HepG2 (cell line): ENCODE data around the gene AP2B1. TPM values are rescaled to one million over a fixed set of nuclear protein-coding genes. Genes with fewer than 3 reads are reported as not detected.

Experiments
- EHMT2 ChIP-seq: fragments of 200-600 bp; sonication (generic); IDR thresholded peaks from 2 replicates; pipeline ENCODE4 v1.7.0; 2017; ENCODE audit warnings: antibody characterized with exemption, low read depth, low read length, borderline replicate concordance
- ELF1 ChIP-seq: sonication (generic); formaldehyde crosslinking; IDR thresholded peaks from 2 replicates; pipeline ENCODE4 v1.4.0; 2020; ENCODE audit warnings: missing genetic modification reagents
- MLLT10 ChIP-seq: sonication (generic); formaldehyde crosslinking; IDR thresholded peaks from 2 replicates; pipeline ENCODE4 v1.4.0; 2020; ENCODE audit warnings: missing genetic modification reagents
- NAIF1 ChIP-seq: sonication (generic); formaldehyde crosslinking; IDR thresholded peaks from 2 replicates; pipeline ENCODE4 v1.5.0; 2020; ENCODE audit warnings: mild to moderate bottlenecking, missing genetic modification reagents, borderline replicate concordance
- NONO ChIP-seq, 2 experiments: fragments of 450-650 bp in 1 of 2; sonication (generic) in 1 of 2; formaldehyde crosslinking in 1 of 2; IDR thresholded peaks in 1 of 2; conservative IDR thresholded peaks in 1 of 2; 2 replicates each; pipeline versions ENCODE4 v1.6.1 to v1.8.0; 2017 to 2022; ENCODE audit warnings: mild to moderate bottlenecking in 1 of 2, missing genetic modification reagents in 1 of 2, moderate library complexity in 1 of 2
- SOX13 ChIP-seq, 3 experiments: fragments of 450-650 bp in 1 of 3; sonication (generic) in 1 of 3; formaldehyde crosslinking in 1 of 3; IDR thresholded peaks in 2 of 3; conservative IDR thresholded peaks in 1 of 3; 2 replicates each; pipeline versions ENCODE4 v1.5.0 to v1.6.1; 2016 to 2020; ENCODE audit warnings: antibody characterized with exemption in 1 of 3, mild to moderate bottlenecking in 1 of 3, missing compliant biosample characterization in 1 of 3, missing genetic modification reagents in 1 of 3, moderate library complexity in 1 of 3
- ZC3H13 ChIP-seq: sonication (generic); formaldehyde crosslinking; IDR thresholded peaks from 2 replicates; pipeline ENCODE4 v1.8.1; 2023; ENCODE audit warnings: mild to moderate bottlenecking, missing genetic modification reagents, moderate library complexity
- ZNF350 ChIP-seq: sonication (generic); formaldehyde crosslinking; IDR thresholded peaks from 2 replicates; pipeline ENCODE4 v1.4.0; 2020; ENCODE audit warnings: mild to moderate bottlenecking, low read depth, missing genetic modification reagents, borderline replicate concordance
- ZNF546 ChIP-seq: sonication (generic); formaldehyde crosslinking; conservative IDR thresholded peaks from 2 replicates; pipeline ENCODE4 v1.8.1; 2023; ENCODE audit warnings: mild to moderate bottlenecking, missing genetic modification reagents
- ZNF713 ChIP-seq: sonication (generic); formaldehyde crosslinking; IDR thresholded peaks from 2 replicates; pipeline ENCODE4 v1.4.0; 2020; ENCODE audit warnings: mild to moderate bottlenecking, missing genetic modification reagents
- polyA plus RNA-seq, 8 experiments: library from polyadenylated mRNA; depleted of rRNA in 3 of 8; stranded (reverse) in 7 of 8; unstranded in 1 of 8; fragments of >200 nt; fragmentation: Illumina TruSeq in 4 of 8; extraction: Trizol in 4 of 8; gene quantifications; 2 replicates each; pipeline versions ENCODE4 v1.2.1 to v1.2.3, GENCODE V29; 2011 to 2016; ENCODE audit warnings: low read depth in 4 of 8, missing spikeins in 1 of 8, mixed read lengths in 1 of 8; ENCODE audit not compliant: insufficient read depth in 1 of 8
- total RNA-seq, 5 experiments: library from RNA; depleted of rRNA; stranded (reverse); fragments of >200 nt; fragmentation: Illumina TruSeq; extraction: Trizol; gene quantifications; 2 replicates each; pipeline ENCODE4 v1.2.3, GENCODE V29; 2016; ENCODE audit warnings: low read depth in 1 of 5
- TF ChIP-seq, protein P1 (sequence below): sonication (generic); formaldehyde crosslinking; IDR thresholded peaks from 2 replicates; pipeline ENCODE4 v1.8.0; 2022; ENCODE audit warnings: missing genetic modification reagents, mild to moderate bottlenecking, inconsistent platforms, borderline replicate concordance
- TF ChIP-seq, protein P2 (sequence below): sonication (generic); formaldehyde crosslinking; conservative IDR thresholded peaks from 2 replicates; pipeline ENCODE4 v1.4.0; 2020; ENCODE audit warnings: mild to moderate bottlenecking, missing genetic modification reagents, moderate library complexity
- TF ChIP-seq, protein P3 (sequence below): fragments of 450-650 bp; IDR thresholded peaks from 2 replicates; pipeline ENCODE4 v1.6.1; 2016
- TF ChIP-seq, protein P4 (sequence below): IDR thresholded peaks from 2 replicates; pipeline ENCODE4 v1.6.1; 2016; ENCODE audit warnings: missing compliant biosample characterization, missing genetic modification reagents, borderline replicate concordance
- TF ChIP-seq, protein P5 (sequence below): IDR thresholded peaks from 2 replicates; pipeline ENCODE4 v1.6.1; 2016; ENCODE audit warnings: low read depth, borderline replicate concordance
- TF ChIP-seq, protein P6 (sequence below): sonication (generic); formaldehyde crosslinking; IDR thresholded peaks from 2 replicates; pipeline ENCODE4 v1.4.0; 2020; ENCODE audit warnings: missing genetic modification reagents, low read depth, mild to moderate bottlenecking, borderline replicate concordance
- TF ChIP-seq, protein P7 (sequence below): sonication (generic); formaldehyde crosslinking; IDR thresholded peaks from 2 replicates; pipeline ENCODE4 v1.5.0; 2020; ENCODE audit warnings: mild to moderate bottlenecking, missing genetic modification reagents, borderline replicate concordance

Gene AP2B1
- total and polyA plus RNA-seq, 2 of the 13 experiments (the other 11 are each of a cell fraction or from before 2014, with no cell fraction given): 23.8 to 71.3 TPM

DNA sequence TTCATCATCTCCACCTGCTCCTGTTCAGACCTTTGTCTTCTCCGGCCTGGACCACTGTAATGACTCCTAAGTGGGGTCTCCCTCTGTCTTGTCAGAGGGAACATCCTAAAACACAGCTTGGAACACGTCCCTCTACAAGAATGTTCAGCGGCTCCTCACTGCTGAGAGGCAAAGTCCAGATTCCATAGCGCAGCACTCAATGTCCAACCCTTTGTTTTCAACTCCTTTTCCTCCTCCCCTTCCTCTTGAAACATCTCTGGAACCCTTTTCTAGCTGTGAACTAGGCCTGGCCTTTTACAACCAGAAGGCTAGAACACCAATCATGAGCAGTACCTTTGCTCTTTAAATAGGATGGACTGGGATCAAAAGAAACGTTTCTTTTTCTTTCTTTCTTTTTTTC, 174.5 kb downstream of the AP2B1 start (continued):
- TF ChIP-seq SOX13 (IDR thresholded peaks at IDR 0.05) (no peak), SOX13 (CRISPR knock-in tag; conservative IDR thresholded peaks at IDR 0.05 in 1 of 2, IDR thresholded peaks at IDR 0.05 in 1 of 2) (peak in 1 of 2 experiments; percentile 41; a peak in 2 of 4 replicates), NAIF1 (CRISPR knock-in tag) (no peak), ZNF546 (CRISPR knock-in tag) (no peak), EHMT2 (no peak), MLLT10 (CRISPR knock-in tag) (no peak), ZNF713 (CRISPR knock-in tag) (no peak), NONO (IDR thresholded peaks at IDR 0.05) (no peak), NONO (CRISPR knock-in tag; conservative IDR thresholded peaks at IDR 0.05) (no peak), ZNF350 (CRISPR knock-in tag) (no peak), ELF1 (CRISPR knock-in tag) (no peak), ZC3H13 (no peak)
- TF ChIP-seq, protein P1, sequence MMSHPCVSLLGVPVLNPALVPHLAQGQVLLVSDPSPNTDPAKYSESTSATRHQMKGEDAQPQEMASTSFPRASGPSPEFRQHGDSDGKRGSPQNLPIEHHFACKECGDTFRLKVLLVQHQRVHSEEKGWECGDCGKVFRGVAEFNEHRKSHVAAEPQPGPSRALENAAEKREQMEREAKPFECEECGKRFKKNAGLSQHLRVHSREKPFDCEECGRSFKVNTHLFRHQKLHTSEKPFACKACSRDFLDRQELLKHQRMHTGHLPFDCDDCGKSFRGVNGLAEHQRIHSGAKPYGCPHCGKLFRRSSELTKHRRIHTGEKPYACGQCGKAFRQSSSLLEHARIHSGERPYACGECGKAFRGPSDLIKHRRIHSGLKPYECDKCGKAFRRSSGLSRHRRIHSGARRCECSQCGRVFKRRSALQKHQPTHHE (CRISPR knock-in tag): no peak
- TF ChIP-seq, protein P2, sequence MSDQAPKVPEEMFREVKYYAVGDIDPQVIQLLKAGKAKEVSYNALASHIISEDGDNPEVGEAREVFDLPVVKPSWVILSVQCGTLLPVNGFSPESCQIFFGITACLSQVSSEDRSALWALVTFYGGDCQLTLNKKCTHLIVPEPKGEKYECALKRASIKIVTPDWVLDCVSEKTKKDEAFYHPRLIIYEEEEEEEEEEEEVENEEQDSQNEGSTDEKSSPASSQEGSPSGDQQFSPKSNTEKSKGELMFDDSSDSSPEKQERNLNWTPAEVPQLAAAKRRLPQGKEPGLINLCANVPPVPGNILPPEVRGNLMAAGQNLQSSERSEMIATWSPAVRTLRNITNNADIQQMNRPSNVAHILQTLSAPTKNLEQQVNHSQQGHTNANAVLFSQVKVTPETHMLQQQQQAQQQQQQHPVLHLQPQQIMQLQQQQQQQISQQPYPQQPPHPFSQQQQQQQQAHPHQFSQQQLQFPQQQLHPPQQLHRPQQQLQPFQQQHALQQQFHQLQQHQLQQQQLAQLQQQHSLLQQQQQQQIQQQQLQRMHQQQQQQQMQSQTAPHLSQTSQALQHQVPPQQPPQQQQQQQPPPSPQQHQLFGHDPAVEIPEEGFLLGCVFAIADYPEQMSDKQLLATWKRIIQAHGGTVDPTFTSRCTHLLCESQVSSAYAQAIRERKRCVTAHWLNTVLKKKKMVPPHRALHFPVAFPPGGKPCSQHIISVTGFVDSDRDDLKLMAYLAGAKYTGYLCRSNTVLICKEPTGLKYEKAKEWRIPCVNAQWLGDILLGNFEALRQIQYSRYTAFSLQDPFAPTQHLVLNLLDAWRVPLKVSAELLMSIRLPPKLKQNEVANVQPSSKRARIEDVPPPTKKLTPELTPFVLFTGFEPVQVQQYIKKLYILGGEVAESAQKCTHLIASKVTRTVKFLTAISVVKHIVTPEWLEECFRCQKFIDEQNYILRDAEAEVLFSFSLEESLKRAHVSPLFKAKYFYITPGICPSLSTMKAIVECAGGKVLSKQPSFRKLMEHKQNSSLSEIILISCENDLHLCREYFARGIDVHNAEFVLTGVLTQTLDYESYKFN (CRISPR knock-in tag): 0 out of 2 replicates have a peak, but pooled peaks have one; percentile 24
- TF ChIP-seq, protein P3, sequence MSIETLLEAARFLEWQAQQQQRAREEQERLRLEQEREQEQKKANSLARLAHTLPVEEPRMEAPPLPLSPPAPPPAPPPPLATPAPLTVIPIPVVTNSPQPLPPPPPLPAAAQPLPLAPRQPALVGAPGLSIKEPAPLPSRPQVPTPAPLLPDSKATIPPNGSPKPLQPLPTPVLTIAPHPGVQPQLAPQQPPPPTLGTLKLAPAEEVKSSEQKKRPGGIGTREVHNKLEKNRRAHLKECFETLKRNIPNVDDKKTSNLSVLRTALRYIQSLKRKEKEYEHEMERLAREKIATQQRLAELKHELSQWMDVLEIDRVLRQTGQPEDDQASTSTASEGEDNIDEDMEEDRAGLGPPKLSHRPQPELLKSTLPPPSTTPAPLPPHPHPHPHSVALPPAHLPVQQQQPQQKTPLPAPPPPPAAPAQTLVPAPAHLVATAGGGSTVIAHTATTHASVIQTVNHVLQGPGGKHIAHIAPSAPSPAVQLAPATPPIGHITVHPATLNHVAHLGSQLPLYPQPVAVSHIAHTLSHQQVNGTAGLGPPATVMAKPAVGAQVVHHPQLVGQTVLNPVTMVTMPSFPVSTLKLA: no peak
- TF ChIP-seq, protein P4, sequence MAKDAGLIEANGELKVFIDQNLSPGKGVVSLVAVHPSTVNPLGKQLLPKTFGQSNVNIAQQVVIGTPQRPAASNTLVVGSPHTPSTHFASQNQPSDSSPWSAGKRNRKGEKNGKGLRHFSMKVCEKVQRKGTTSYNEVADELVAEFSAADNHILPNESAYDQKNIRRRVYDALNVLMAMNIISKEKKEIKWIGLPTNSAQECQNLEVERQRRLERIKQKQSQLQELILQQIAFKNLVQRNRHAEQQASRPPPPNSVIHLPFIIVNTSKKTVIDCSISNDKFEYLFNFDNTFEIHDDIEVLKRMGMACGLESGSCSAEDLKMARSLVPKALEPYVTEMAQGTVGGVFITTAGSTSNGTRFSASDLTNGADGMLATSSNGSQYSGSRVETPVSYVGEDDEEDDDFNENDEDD (CRISPR knock-in tag): no peak
- TF ChIP-seq, protein P5, sequence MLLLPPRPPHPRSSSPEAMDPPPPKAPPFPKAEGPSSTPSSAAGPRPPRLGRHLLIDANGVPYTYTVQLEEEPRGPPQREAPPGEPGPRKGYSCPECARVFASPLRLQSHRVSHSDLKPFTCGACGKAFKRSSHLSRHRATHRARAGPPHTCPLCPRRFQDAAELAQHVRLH (CRISPR knock-in tag): no peak
- TF ChIP-seq, protein P6, sequence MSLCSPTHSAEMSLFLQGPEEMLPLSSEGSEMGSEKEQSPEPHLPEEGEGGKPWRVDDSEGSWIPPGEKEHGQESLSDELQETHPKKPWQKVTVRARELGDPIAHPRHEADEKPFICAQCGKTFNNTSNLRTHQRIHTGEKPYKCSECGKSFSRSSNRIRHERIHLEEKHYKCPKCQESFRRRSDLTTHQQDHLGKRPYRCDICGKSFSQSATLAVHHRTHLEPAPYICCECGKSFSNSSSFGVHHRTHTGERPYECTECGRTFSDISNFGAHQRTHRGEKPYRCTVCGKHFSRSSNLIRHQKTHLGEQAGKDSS (CRISPR knock-in tag): no peak
- TF ChIP-seq, protein P7, sequence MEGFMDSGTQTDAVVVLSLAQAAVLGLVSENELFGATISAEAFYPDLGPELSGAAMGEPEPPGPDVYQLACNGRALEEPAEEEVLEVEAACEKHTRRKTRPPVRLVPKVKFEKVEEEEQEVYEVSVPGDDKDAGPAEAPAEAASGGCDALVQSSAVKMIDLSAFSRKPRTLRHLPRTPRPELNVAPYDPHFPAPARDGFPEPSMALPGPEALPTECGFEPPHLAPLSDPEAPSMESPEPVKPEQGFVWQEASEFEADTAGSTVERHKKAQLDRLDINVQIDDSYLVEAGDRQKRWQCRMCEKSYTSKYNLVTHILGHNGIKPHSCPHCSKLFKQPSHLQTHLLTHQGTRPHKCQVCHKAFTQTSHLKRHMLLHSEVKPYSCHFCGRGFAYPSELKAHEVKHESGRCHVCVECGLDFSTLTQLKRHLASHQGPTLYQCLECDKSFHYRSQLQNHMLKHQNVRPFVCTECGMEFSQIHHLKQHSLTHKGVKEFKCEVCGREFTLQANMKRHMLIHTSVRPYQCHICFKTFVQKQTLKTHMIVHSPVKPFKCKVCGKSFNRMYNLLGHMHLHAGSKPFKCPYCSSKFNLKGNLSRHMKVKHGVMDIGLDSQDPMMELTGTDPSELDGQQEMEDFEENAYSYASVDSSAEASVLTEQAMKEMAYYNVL (CRISPR knock-in tag): peak; percentile 32; the same call in 1 of the 2 replicates
